ENCODE results near the gene UGT1A8.
"Not testable (repeated sequence)": the region's sequence is repeated elsewhere in the genome, so short reads cannot be mapped to it uniquely, and the experiment has no call there.

UGT1A8 gene

GRCh38 chr2:233620204-233620603 is 2.8 kb downstream of the UGT1A8 start:
- H3K27ac ChIP-seq (ENCODE audit: low read depth, low read length) = no peak overlapping the region
- no CpG with 5 or more reads among the region's 4 CpGs for WGBS (ENCODE audit: extremely low coverage, insufficient coverage, low lambda C conversion rate)

DNA sequence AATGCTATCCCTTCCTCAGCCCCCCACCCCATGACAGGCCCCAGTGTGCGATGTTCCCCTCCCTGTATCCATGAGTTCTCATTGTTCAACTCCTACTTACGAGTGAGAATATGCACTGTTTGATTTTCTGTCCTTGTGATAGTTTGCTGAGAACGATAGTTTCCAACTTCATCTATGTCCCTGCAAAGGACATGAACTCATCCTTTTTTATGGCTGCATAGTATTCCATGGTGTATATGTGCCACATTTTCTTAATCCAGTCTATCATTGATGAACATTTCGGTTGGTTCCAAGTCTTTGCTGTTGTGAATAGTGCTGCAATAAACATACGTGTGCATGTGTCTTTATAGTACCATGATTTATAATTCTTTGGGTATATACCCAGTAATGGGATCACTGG is 4.4 kb downstream of the UGT1A8 start:
- no CpG with 5 or more reads among the region's 5 CpGs for WGBS (ENCODE audit: extremely low coverage, insufficient coverage, low lambda C conversion rate)

More at GRCh38 chr2:233620204-233620603, 2.8 kb downstream of the UGT1A8 start:
- no peak overlapping the region for H4K8ac ChIP-seq (ENCODE audit: low read depth, low read length)
- H3K9ac ChIP-seq (ENCODE audit: low read length) = no peak overlapping the region
- H3K23ac ChIP-seq (ENCODE audit: low read length) = no peak overlapping the region
- H3K4me1 ChIP-seq (ENCODE audit: control insufficient read depth, low read depth, low read length) = no peaks in the 10 kb centered on the region
- no peak overlapping the region for H3K56ac ChIP-seq (ENCODE audit: low read length)
- no peak overlapping the region for H3K4ac ChIP-seq (ENCODE audit: low read depth, low read length)
- H2BK15ac ChIP-seq (replicated peaks; ENCODE audit: low read depth) = no peak overlapping the region
- H3K79me1 ChIP-seq (ENCODE audit: low read length) = no peaks in the 10 kb centered on the region
- no peak overlapping the region for H2AK5ac ChIP-seq (ENCODE audit: low read length)
- no peaks in the 10 kb centered on the region for H3K79me2 ChIP-seq (ENCODE audit: control insufficient read depth, insufficient read depth, low read length)
- no peak overlapping the region for H4K5ac ChIP-seq (ENCODE audit: low read length)
- H3K36me3 ChIP-seq (ENCODE audit: control insufficient read depth, insufficient read depth, low read length) = no peaks in the 10 kb centered on the region
- no peak overlapping the region for H2BK5ac ChIP-seq (ENCODE audit: low read length)
- H3K4me3 ChIP-seq (ENCODE audit: low read length) = no peak overlapping the region
- no peak for DNase-seq
- H3K27me3 ChIP-seq (ENCODE audit: insufficient read depth, low read length, poor library complexity) = no peaks in the 10 kb centered on the region
- no peak overlapping the region for H2BK120ac ChIP-seq (ENCODE audit: low read depth, low read length)
- H3K4me2 ChIP-seq (ENCODE audit: low read length) = no peak overlapping the region
- H3K18ac ChIP-seq (ENCODE audit: low read length) = no peak overlapping the region

DNA sequence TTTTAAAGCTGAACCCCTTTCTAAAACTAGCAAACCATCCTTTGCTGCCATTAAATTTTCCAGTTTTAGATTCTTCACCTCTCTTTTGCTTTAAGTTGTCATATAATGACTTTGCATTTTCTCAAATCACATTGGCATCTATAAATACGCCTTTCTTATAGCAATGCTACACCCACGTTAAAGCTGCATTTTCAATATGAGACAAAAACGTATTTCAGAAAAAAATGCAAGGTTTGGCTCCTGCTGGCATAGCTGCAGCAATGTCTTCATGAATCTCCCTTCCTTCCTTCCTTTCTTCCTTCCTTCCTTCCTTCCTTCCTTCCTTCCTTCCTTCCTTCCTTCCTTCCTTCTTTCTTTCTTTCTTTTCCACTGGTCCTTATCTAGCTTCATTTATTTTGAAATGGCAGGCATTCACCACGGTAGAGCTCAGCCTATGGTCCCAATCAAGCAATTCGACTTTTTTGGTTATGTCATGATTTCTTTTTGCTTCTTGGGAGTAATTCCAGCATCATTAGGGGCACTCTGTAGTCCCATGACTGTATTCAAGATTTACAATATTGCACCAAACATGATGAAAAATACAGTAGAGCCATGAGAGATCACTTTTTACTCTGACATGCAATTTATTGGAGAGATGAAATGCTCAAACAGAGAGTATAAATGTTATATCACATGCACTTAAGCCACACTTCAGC is 10.0 kb downstream of the UGT1A8 start:
- Histone ChIP-seq H4K5ac (ENCODE audit: low read length) (no peak overlapping the region), H3K36me3 (ENCODE audit: control insufficient read depth, insufficient read depth, low read length) (no peaks in the 10 kb centered on the region), H3K27ac (ENCODE audit: low read depth, low read length) (no peak overlapping the region), H3K79me2 (ENCODE audit: control insufficient read depth, insufficient read depth, low read length) (no peaks in the 10 kb centered on the region), H3K4me2 (ENCODE audit: low read length) (no peak overlapping the region), H3K23ac (ENCODE audit: low read length) (no peak overlapping the region), H3K4ac (ENCODE audit: low read depth, low read length) (no peak overlapping the region), H4K8ac (ENCODE audit: low read depth, low read length) (no peak overlapping the region), H3K4me3 (ENCODE audit: low read length) (no peak overlapping the region), H3K4me1 (ENCODE audit: control insufficient read depth, low read depth, low read length) (no peaks in the 10 kb centered on the region), H3K9ac (ENCODE audit: low read length) (no peak overlapping the region), H3K79me1 (ENCODE audit: low read length) (no peaks in the 10 kb centered on the region), H2BK15ac (replicated peaks; ENCODE audit: low read depth) (no peak overlapping the region), H3K27me3 (ENCODE audit: insufficient read depth, low read length, poor library complexity) (no peaks in the 10 kb centered on the region), H3K56ac (ENCODE audit: low read length) (no peak overlapping the region), H2AK5ac (ENCODE audit: low read length) (no peak overlapping the region), H2BK120ac (ENCODE audit: low read depth, low read length) (no peak overlapping the region), H3K18ac (ENCODE audit: low read length) (no peak overlapping the region), H2BK5ac (ENCODE audit: low read length) (no peak overlapping the region)
- DNase-seq = no peak
- WGBS (ENCODE audit: extremely low coverage, insufficient coverage, low lambda C conversion rate) = no CpG with 5 or more reads among the region's 5 CpGs

More for the DNA sequence above, 4.4 kb downstream of the UGT1A8 start:
- not testable (repeated sequence) for H3K9ac ChIP-seq (ENCODE audit: low read length); H2BK5ac ChIP-seq (ENCODE audit: low read length); H3K79me1 ChIP-seq (ENCODE audit: low read length); H3K27me3 ChIP-seq (ENCODE audit: insufficient read depth, low read length, poor library complexity); H3K27ac ChIP-seq (ENCODE audit: low read depth, low read length); H2AK5ac ChIP-seq (ENCODE audit: low read length); H3K23ac ChIP-seq (ENCODE audit: low read length); H3K4me3 ChIP-seq (ENCODE audit: low read length); H3K4me2 ChIP-seq (ENCODE audit: low read length); H2BK15ac ChIP-seq (replicated peaks; ENCODE audit: low read depth); H3K4me1 ChIP-seq (ENCODE audit: control insufficient read depth, low read depth, low read length); H3K18ac ChIP-seq (ENCODE audit: low read length); H3K36me3 ChIP-seq (ENCODE audit: control insufficient read depth, insufficient read depth, low read length); H3K79me2 ChIP-seq (ENCODE audit: control insufficient read depth, insufficient read depth, low read length); H3K4ac ChIP-seq (ENCODE audit: low read depth, low read length); DNase-seq; H2BK120ac ChIP-seq (ENCODE audit: low read depth, low read length); H4K8ac ChIP-seq (ENCODE audit: low read depth, low read length); H3K56ac ChIP-seq (ENCODE audit: low read length); H4K5ac ChIP-seq (ENCODE audit: low read length)

DNA sequence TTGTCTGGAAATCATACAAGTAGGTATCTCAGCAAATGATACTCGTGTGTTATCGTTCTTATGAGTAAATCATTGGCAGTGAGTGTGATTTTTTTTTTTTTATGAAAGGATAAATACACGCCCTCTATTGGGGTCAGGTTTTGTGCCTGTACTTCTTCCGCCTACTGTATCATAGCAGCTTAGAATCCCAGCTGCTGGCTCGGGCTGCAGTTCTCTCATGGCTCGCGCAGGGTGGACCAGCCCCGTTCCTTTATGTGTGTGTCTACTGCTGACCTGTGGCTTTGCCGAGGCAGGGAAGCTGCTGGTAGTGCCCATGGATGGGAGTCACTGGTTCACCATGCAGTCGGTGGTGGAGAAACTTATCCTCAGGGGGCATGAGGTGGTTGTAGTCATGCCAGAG is 18.9 kb downstream of the UGT1A8 start, which contains the start of gene UGT1A10:
Gene UGT1A10, plus strand, starts transcription at position 143 of the 400 bp plus-strand sequence. Its CDS starts 75 bp downstream, at position 218.
- not testable (repeated sequence) for H3K27ac ChIP-seq (ENCODE audit: low read depth, low read length); H3K23ac ChIP-seq (ENCODE audit: low read length); H2BK5ac ChIP-seq (ENCODE audit: low read length); H2AK5ac ChIP-seq (ENCODE audit: low read length); H3K36me3 ChIP-seq (ENCODE audit: control insufficient read depth, insufficient read depth, low read length); H3K79me1 ChIP-seq (ENCODE audit: low read length); H3K18ac ChIP-seq (ENCODE audit: low read length); H3K4me3 ChIP-seq (ENCODE audit: low read length); H3K27me3 ChIP-seq (ENCODE audit: insufficient read depth, low read length, poor library complexity); H2BK120ac ChIP-seq (ENCODE audit: low read depth, low read length); H4K8ac ChIP-seq (ENCODE audit: low read depth, low read length); H3K4me1 ChIP-seq (ENCODE audit: control insufficient read depth, low read depth, low read length); H3K4ac ChIP-seq (ENCODE audit: low read depth, low read length); DNase-seq; H3K79me2 ChIP-seq (ENCODE audit: control insufficient read depth, insufficient read depth, low read length); H2BK15ac ChIP-seq (replicated peaks; ENCODE audit: low read depth); H3K9ac ChIP-seq (ENCODE audit: low read length); H3K56ac ChIP-seq (ENCODE audit: low read length); H3K4me2 ChIP-seq (ENCODE audit: low read length); H4K5ac ChIP-seq (ENCODE audit: low read length)
- WGBS (ENCODE audit: extremely low coverage, insufficient coverage, low lambda C conversion rate) = no CpG with 5 or more reads among the region's 10 CpGs

- H3K18ac ChIP-seq (ENCODE audit: low read length) = no peak overlapping the region
- H3K36me3 ChIP-seq (ENCODE audit: control insufficient read depth, insufficient read depth, low read length) = no peaks in the 10 kb centered on the region
- no peak overlapping the region for H3K4ac ChIP-seq (ENCODE audit: low read depth, low read length)
- no peak overlapping the region for H4K5ac ChIP-seq (ENCODE audit: low read length)
- no peak overlapping the region for H3K4me3 ChIP-seq (ENCODE audit: low read length)
- no peaks in the 10 kb centered on the region for H3K4me1 ChIP-seq (ENCODE audit: control insufficient read depth, low read depth, low read length)
- H3K23ac ChIP-seq (ENCODE audit: low read length) = no peak overlapping the region
- H3K79me1 ChIP-seq (ENCODE audit: low read length) = no peaks in the 10 kb centered on the region
- H3K9ac ChIP-seq (ENCODE audit: low read length) = no peak overlapping the region
- H2AK5ac ChIP-seq (ENCODE audit: low read length) = no peak overlapping the region
- H2BK5ac ChIP-seq (ENCODE audit: low read length) = no peak overlapping the region
- DNase-seq = no peak
- H2BK120ac ChIP-seq (ENCODE audit: low read depth, low read length) = no peak overlapping the region
- no peak overlapping the region for H3K4me2 ChIP-seq (ENCODE audit: low read length)
- H3K27me3 ChIP-seq (ENCODE audit: insufficient read depth, low read length, poor library complexity) = no peaks in the 10 kb centered on the region
- H3K56ac ChIP-seq (ENCODE audit: low read length) = no peak overlapping the region
- H3K27ac ChIP-seq (ENCODE audit: low read depth, low read length) = no peak overlapping the region
- H2BK15ac ChIP-seq (replicated peaks; ENCODE audit: low read depth) = no peak overlapping the region
- no peaks in the 10 kb centered on the region for H3K79me2 ChIP-seq (ENCODE audit: control insufficient read depth, insufficient read depth, low read length)
- no peak overlapping the region for H4K8ac ChIP-seq (ENCODE audit: low read depth, low read length)
- no CpG with 5 or more reads among the region's 5 CpGs for WGBS (ENCODE audit: extremely low coverage, insufficient coverage, low lambda C conversion rate)
Measured at GRCh38 chr2:233638836-233639235, 21.4 kb downstream of the UGT1A8 start.

GRCh38 chr2:233639860-233640259 is 22.4 kb downstream of the UGT1A8 start:
- H3K79me2 ChIP-seq (ENCODE audit: control insufficient read depth, insufficient read depth, low read length) = no peaks in the 10 kb centered on the region
- H3K4ac ChIP-seq (ENCODE audit: low read depth, low read length) = no peak overlapping the region
- no peak overlapping the region for H4K5ac ChIP-seq (ENCODE audit: low read length)
- no peak overlapping the region for H3K4me3 ChIP-seq (ENCODE audit: low read length)
- H2AK5ac ChIP-seq (ENCODE audit: low read length) = no peak overlapping the region
- no peak overlapping the region for H3K4me2 ChIP-seq (ENCODE audit: low read length)
- no peak overlapping the region for H3K23ac ChIP-seq (ENCODE audit: low read length)
- H2BK120ac ChIP-seq (ENCODE audit: low read depth, low read length) = no peak overlapping the region
- H3K18ac ChIP-seq (ENCODE audit: low read length) = no peak overlapping the region
- no peak overlapping the region for H3K9ac ChIP-seq (ENCODE audit: low read length)
- no peaks in the 10 kb centered on the region for H3K79me1 ChIP-seq (ENCODE audit: low read length)
- no peak overlapping the region for H3K27ac ChIP-seq (ENCODE audit: low read depth, low read length)
- no peak overlapping the region for H4K8ac ChIP-seq (ENCODE audit: low read depth, low read length)
- no peak overlapping the region for H2BK15ac ChIP-seq (replicated peaks; ENCODE audit: low read depth)
- no peak overlapping the region for H3K56ac ChIP-seq (ENCODE audit: low read length)
- no peak for DNase-seq
- H3K27me3 ChIP-seq (ENCODE audit: insufficient read depth, low read length, poor library complexity) = no peaks in the 10 kb centered on the region
- H3K36me3 ChIP-seq (ENCODE audit: control insufficient read depth, insufficient read depth, low read length) = no peaks in the 10 kb centered on the region
- H2BK5ac ChIP-seq (ENCODE audit: low read length) = no peak overlapping the region
- no peaks in the 10 kb centered on the region for H3K4me1 ChIP-seq (ENCODE audit: control insufficient read depth, low read depth, low read length)
